B cell (primary cell): ENCODE measurements around the gene TOPBP1. TPM values are rescaled to one million over a fixed set of nuclear protein-coding genes. Genes with fewer than 3 reads are reported as not detected.

Experiments used
- ATAC-seq: fragments of 200-7000 bp; cut with Tn5 transposase; one replicate; pipeline ENCODE4 v1.10.0; 2021; ENCODE audit warnings: low read depth, mild to moderate bottlenecking, moderate number of reproducible peaks, moderate library complexity
- CTCF ChIA-PET: fragments of 350-600 bp; sonication (Branson Sonifier 250); formaldehyde crosslinking; loops from one replicate; lab custom pipeline; 2021; ENCODE audit warnings: antibody characterized with exemption, inconsistent platforms; lab: Charles Lee
- POLR2A ChIA-PET: fragments of 350-600 bp; sonication (Branson Sonifier 250); formaldehyde crosslinking; loops from one replicate; lab custom pipeline; 2021; ENCODE audit warnings: antibody characterized with exemption; lab: Charles Lee
- DNase-seq: peaks from one replicate; pipeline ENCODE4 v3.0.0; 2013
- H2AFZ ChIP-seq: 2 replicates; pipeline ENCODE4 v1.6.1; 2012; ENCODE audit warnings: mild to moderate bottlenecking, low read depth, low read length; ENCODE audit not compliant: insufficient read depth, poor library complexity, severe bottlenecking
- H3K27ac ChIP-seq, 2 donors: 1 replicate in 1 of 2; 2 replicates in 1 of 2; pipeline ENCODE4 v1.5.1; 2012 to 2013; ENCODE audit warnings: low read length in 2 of 2, mild to moderate bottlenecking in 2 of 2, moderate library complexity in 1 of 2
- H3K27me3 ChIP-seq, 4 experiments: fragments of 200-600 bp in 1 of 4; sonication (generic) in 1 of 4; replicated peaks in 1 of 4; 1 replicate in 2 of 4; 2 replicates in 2 of 4; pipeline versions ENCODE4 v1.6.1 to v1.7.0; 2013 to 2016; ENCODE audit warnings: low read length in 3 of 4, mild to moderate bottlenecking in 2 of 4, mixed read lengths in 1 of 4, moderate library complexity in 1 of 4; ENCODE audit not compliant: insufficient read depth in 4 of 4, control insufficient read depth in 3 of 4; ENCODE audit errors: control extremely low read depth in 1 of 4
- H3K36me3 ChIP-seq, 2 experiments: replicated peaks in 1 of 2; 1 replicate in 1 of 2; 2 replicates in 1 of 2; pipeline versions ENCODE4 v1.6.1 to v1.7.1; 2013; ENCODE audit warnings: low read length in 1 of 2; ENCODE audit not compliant: insufficient read depth in 2 of 2, control insufficient read depth in 1 of 2; ENCODE audit errors: control extremely low read depth in 1 of 2, extremely low read depth in 1 of 2
- H3K4me1 ChIP-seq, 2 donors: fragments of 200-600 bp in 1 of 2; sonication (generic) in 1 of 2; 1 replicate in 1 of 2; 2 replicates in 1 of 2; pipeline versions ENCODE4 v1.5.1 to v1.6.1; 2013 to 2017; ENCODE audit warnings: low read length in 2 of 2; ENCODE audit not compliant: control insufficient read depth in 2 of 2, insufficient read depth in 2 of 2
- H3K4me2 ChIP-seq: replicated peaks from 2 replicates; pipeline ENCODE3; 2012; ENCODE audit warnings: mild to moderate bottlenecking, low read depth, low read length; ENCODE audit not compliant: poor library complexity, severe bottlenecking
- H3K4me3 ChIP-seq, 5 experiments: fragments of 200-600 bp in 1 of 5; sonication (generic) in 1 of 5; 1 replicate in 3 of 5; 2 replicates in 2 of 5; pipeline versions ENCODE4 v1.5.1 to v1.7.0; 2011 to 2016; ENCODE audit warnings: low read length in 4 of 5, mild to moderate bottlenecking in 4 of 5, low read depth in 2 of 5, control low read depth in 1 of 5, moderate library complexity in 1 of 5; ENCODE audit not compliant: insufficient read depth in 1 of 5; ENCODE audit errors: control extremely low read depth in 1 of 5, extremely low read depth in 1 of 5
- H3K79me2 ChIP-seq: fragments of 200-600 bp; sonication (generic); one replicate; pipeline ENCODE4 v1.6.0; 2016; ENCODE audit warnings: low read length; ENCODE audit not compliant: control insufficient read depth, insufficient read depth
- H3K9ac ChIP-seq: fragments of 200-600 bp; sonication (generic); 2 replicates; pipeline ENCODE4 v1.6.1; 2017; ENCODE audit warnings: mild to moderate bottlenecking, low read length, moderate library complexity
- H3K9me3 ChIP-seq, 3 donors: one replicate each; pipeline versions ENCODE4 v1.6.1 to v1.7.1; 2013; ENCODE audit warnings: low read length in 2 of 3; ENCODE audit not compliant: control insufficient read depth in 2 of 3, insufficient read depth in 1 of 3; ENCODE audit errors: control extremely low read depth in 1 of 3
- H4K20me1 ChIP-seq: 2 replicates; pipeline ENCODE4 v1.6.0; 2012; ENCODE audit warnings: mild to moderate bottlenecking, low read length; ENCODE audit not compliant: insufficient read depth, control insufficient read depth, poor library complexity, severe bottlenecking
- H3K27ac Mint-ChIP-seq: one replicate; pipeline ENCODE4 v1.8.0; 2021; ENCODE audit warnings: mixed read lengths
- H3K27me3 Mint-ChIP-seq: one replicate; pipeline ENCODE4 v1.8.0; 2021; ENCODE audit warnings: mixed read lengths
- H3K4me1 Mint-ChIP-seq: one replicate; pipeline ENCODE4 v1.8.0; 2021; ENCODE audit warnings: mixed read lengths
- H3K4me3 Mint-ChIP-seq: one replicate; pipeline ENCODE4 v1.8.0; 2021; ENCODE audit warnings: mixed read lengths
- H3K9me3 Mint-ChIP-seq: one replicate; pipeline ENCODE4 v1.8.0; 2022; ENCODE audit warnings: mixed read lengths; ENCODE audit not compliant: insufficient read depth
- EZH2 ChIP-seq: IDR thresholded peaks from 2 replicates; pipeline ENCODE4 v1.6.1; 2012; ENCODE audit warnings: borderline replicate concordance, low read depth, mild to moderate bottlenecking, moderate library complexity, low read length; ENCODE audit not compliant: insufficient read depth, poor library complexity, severe bottlenecking
- WGBS: methylation state at CpG from one replicate; pipeline ENCODE4 v1.1.5; 2013; ENCODE audit warnings: missing lambda C conversion rate; ENCODE audit not compliant: insufficient coverage; 5-methylcytosine and 5-hydroxymethylcytosine counted together
- intact Hi-C: fragments of 100-400 bp; cut with micrococcal nuclease; formaldehyde crosslinking; loops from one replicate; pipeline ENCODE4 v1.10.0; 2022
- polyA plus RNA-seq: library from polyadenylated mRNA; depleted of rRNA; stranded (reverse); fragments of >200 nt; gene quantifications from 2 replicates; pipeline ENCODE4 v1.2.3, GENCODE V29; 2012
- total RNA-seq, 2 donors: library from RNA; stranded (reverse); fragments of 120-200 nt in 1 of 2; gene quantifications; 1 replicate in 1 of 2; 2 replicates in 1 of 2; pipeline versions ENCODE4 v1.2.3 to v1.2.4, GENCODE V29; 2013 to 2022
- TF ChIP-seq, protein P1 (sequence below): fragments of 200-600 bp; IDR thresholded peaks from one replicate; pipeline ENCODE4 v1.8.0; 2022; ENCODE audit warnings: antibody characterized with exemption, mild to moderate bottlenecking

The TOPBP1 gene
- total and polyA plus RNA-seq, 2 donors (not counting 1 experiment from before 2014, with no cell fraction given), result 34.2 to 53.7 TPM

DNA sequence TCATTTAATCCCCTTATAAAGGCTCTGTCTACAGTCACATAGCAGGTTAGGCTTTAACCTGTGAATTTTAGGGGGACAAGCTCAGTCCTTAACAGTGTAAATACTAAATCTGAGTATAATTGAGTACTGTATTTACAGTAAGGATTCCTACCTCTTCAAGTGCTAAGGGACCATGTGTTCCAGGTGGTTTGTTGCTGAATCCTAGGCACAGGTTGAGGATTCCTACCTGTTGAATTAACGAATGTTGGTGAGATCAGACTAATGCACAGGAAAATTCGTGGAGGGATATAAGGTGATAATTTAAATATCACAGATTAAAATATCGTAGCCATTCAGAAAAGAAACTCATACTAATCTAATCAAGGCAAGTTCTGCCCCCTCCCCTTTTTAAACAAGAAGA lies 63.3 kb downstream of the TOPBP1 start:
- no peak for ATAC-seq
- no CpG with 5 or more reads among the region's 3 CpGs for WGBS
- peak overlapping the region; percentile 18 for H3K27ac Mint-ChIP-seq

DNA sequence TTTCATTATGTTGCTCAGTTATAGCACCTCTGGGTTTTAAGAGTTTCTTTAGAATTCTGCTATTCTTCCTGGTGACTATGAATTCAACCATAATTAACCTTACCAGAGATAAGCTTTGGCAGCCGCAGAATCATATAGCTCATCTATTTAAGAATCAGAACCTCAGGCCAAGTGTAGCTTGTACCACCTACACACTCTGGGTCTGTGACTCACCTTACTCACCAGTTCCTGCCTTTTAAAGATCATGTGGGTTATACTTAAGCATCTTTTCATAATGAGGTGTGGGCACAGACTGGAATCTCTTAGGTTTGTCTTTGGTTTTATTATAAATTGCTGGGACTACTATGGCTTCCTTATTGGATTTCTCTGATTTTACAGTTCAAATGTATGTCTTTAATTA lies 66.4 kb downstream of the TOPBP1 start:
- POLR2A ChIA-PET, result no interaction called here
- Mint-ChIP-seq H3K4me1 (peaks cover 4% of the 10 kb centered on the region), H3K4me3 (no peak overlapping the region), H3K27ac (no peak overlapping the region), H3K9me3 (no peaks in the 10 kb centered on the region), H3K27me3 (no peaks in the 10 kb centered on the region)
- no peak overlapping the region for H3K4me2 ChIP-seq
- H3K27me3 ChIP-seq, result no peaks in the 10 kb centered on the region
- no peaks in the 10 kb centered on the region for H3K9me3 ChIP-seq
- H3K4me3 ChIP-seq, result no peak overlapping the region
- H3K79me2 ChIP-seq, result no peaks in the 10 kb centered on the region
- H3K36me3 ChIP-seq, result peaks cover 5 to 6% of the 10 kb centered on the region in 2 experiments
- no CpG with 5 or more reads among the region's 1 CpG for WGBS
- CTCF ChIA-PET, result interaction anchor here (0.8 to 1.9 kb wide), 3 partner anchors 16 to 73 kb away, joined by 3 to 6 read pairs (median 4); no protein-coding TSS in a partner anchor
- TF ChIP-seq EZH2, result no peak
- TF ChIP-seq, protein P1, sequence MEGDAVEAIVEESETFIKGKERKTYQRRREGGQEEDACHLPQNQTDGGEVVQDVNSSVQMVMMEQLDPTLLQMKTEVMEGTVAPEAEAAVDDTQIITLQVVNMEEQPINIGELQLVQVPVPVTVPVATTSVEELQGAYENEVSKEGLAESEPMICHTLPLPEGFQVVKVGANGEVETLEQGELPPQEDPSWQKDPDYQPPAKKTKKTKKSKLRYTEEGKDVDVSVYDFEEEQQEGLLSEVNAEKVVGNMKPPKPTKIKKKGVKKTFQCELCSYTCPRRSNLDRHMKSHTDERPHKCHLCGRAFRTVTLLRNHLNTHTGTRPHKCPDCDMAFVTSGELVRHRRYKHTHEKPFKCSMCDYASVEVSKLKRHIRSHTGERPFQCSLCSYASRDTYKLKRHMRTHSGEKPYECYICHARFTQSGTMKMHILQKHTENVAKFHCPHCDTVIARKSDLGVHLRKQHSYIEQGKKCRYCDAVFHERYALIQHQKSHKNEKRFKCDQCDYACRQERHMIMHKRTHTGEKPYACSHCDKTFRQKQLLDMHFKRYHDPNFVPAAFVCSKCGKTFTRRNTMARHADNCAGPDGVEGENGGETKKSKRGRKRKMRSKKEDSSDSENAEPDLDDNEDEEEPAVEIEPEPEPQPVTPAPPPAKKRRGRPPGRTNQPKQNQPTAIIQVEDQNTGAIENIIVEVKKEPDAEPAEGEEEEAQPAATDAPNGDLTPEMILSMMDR, result no peak
- intact Hi-C loops, result no loop called here
- H3K4me1 ChIP-seq, result no peaks in the 10 kb centered on the region
- DNase-seq, result no peak
- ATAC-seq, result no peak
- no peak overlapping the region for H3K27ac ChIP-seq
- H3K9ac ChIP-seq, result no peak overlapping the region
- no peak overlapping the region for H2AFZ ChIP-seq
- no peaks in the 10 kb centered on the region for H4K20me1 ChIP-seq

More for the DNA sequence above, 63.3 kb downstream of the TOPBP1 start:
- TF ChIP-seq EZH2, result no peak
- TF ChIP-seq, protein P1, result no peak
- no peaks in the 10 kb centered on the region for H3K9me3 Mint-ChIP-seq
- H3K27me3 Mint-ChIP-seq, result no peaks in the 10 kb centered on the region
- Histone ChIP-seq H2AFZ (no peak overlapping the region), H3K36me3 (peaks cover 4 to 21% of the 10 kb centered on the region in 2 experiments), H3K4me2 (no peak overlapping the region), H3K9me3 (no peaks in the 10 kb centered on the region), H4K20me1 (no peaks in the 10 kb centered on the region), H3K4me1 (no peaks in the 10 kb centered on the region), H3K9ac (no peak overlapping the region), H3K27me3 (no peaks in the 10 kb centered on the region), H3K27ac (no peak overlapping the region), H3K4me3 (no peak overlapping the region), H3K79me2 (no peaks in the 10 kb centered on the region)
- H3K4me3 Mint-ChIP-seq, result no peak overlapping the region
- no peaks in the 10 kb centered on the region for H3K4me1 Mint-ChIP-seq
- CTCF ChIA-PET, result interaction anchor here (1.3 kb wide), 1 partner anchor 20 kb away, joined by 3 read pairs; no protein-coding TSS in a partner anchor
- DNase-seq, result no peak
- POLR2A ChIA-PET, result no interaction called here
- intact Hi-C loops, result no loop called here
